GM23338 (cell line): ENCODE measurements around the gene ABCG2. TPM values are rescaled to one million over a fixed set of nuclear protein-coding genes. Genes with fewer than 3 reads are reported as not detected.

ENCODE experiments used
- ATAC-seq: fragments of 200-7000 bp; cut with Tn5 transposase; 3 replicates; pipeline ENCODE4 v1.9.1; 2020
- DNase-seq: peaks from one replicate; pipeline ENCODE4 v3.0.0-alpha.2; 2015; ENCODE audit warnings: low spot score
- H2AFZ ChIP-seq: fragments of 200-600 bp; sonication (generic); 2 replicates; pipeline ENCODE4 v1.8.0; 2016; ENCODE audit warnings: antibody characterized with exemption, mild to moderate bottlenecking, moderate library complexity
- H3F3A ChIP-seq: fragments of 200-600 bp; sonication (generic); replicated peaks from 2 replicates; pipeline ENCODE4 v1.8.0; 2017; ENCODE audit warnings: antibody characterized with exemption, mixed run types, low read depth
- H3K27ac ChIP-seq: fragments of 200-600 bp; sonication (generic); 2 replicates; pipeline ENCODE4 v1.6.1; 2016; ENCODE audit warnings: low read depth
- H3K27me3 ChIP-seq: fragments of 200-600 bp; sonication (generic); 2 replicates; pipeline ENCODE4 v1.8.0; 2016; ENCODE audit warnings: mild to moderate bottlenecking, mixed run types, moderate library complexity; ENCODE audit not compliant: insufficient read depth
- H3K36me3 ChIP-seq: fragments of 200-600 bp; sonication (generic); 2 replicates; pipeline ENCODE4 v1.8.0; 2016; ENCODE audit warnings: mild to moderate bottlenecking; ENCODE audit not compliant: insufficient read depth
- H3K4me1 ChIP-seq: fragments of 200-600 bp; sonication (generic); 2 replicates; pipeline ENCODE4 v1.8.0; 2016; ENCODE audit warnings: mild to moderate bottlenecking, moderate library complexity; ENCODE audit not compliant: insufficient read depth
- H3K4me2 ChIP-seq: fragments of 200-600 bp; sonication (generic); 2 replicates; pipeline ENCODE4 v1.7.1; 2017; ENCODE audit warnings: mixed run types
- H3K4me3 ChIP-seq: fragments of 200-600 bp; sonication (generic); 2 replicates; pipeline ENCODE4 v1.6.1; 2016; ENCODE audit warnings: mixed run types
- H3K79me2 ChIP-seq: fragments of 200-600 bp; sonication (generic); replicated peaks from 2 replicates; pipeline ENCODE4 v1.8.0; 2017; ENCODE audit warnings: mild to moderate bottlenecking; ENCODE audit not compliant: insufficient read depth
- H3K9me2 ChIP-seq: fragments of 200-600 bp; sonication (generic); 2 replicates; pipeline ENCODE4 v1.8.0; 2017; ENCODE audit not compliant: insufficient read depth
- H4K20me1 ChIP-seq: fragments of 200-600 bp; sonication (generic); replicated peaks from 2 replicates; pipeline ENCODE4 v1.8.0; 2017; ENCODE audit warnings: mild to moderate bottlenecking; ENCODE audit not compliant: insufficient read depth
- H3K27ac Mint-ChIP-seq: 2 replicates; pipeline ENCODE4 v1.8.0; 2020; ENCODE audit warnings: inconsistent platforms, mild to moderate bottlenecking, moderate library complexity, mixed read lengths
- H3K27me3 Mint-ChIP-seq: 3 replicates; pipeline ENCODE4 v1.8.0; 2022; ENCODE audit warnings: low read depth, mild to moderate bottlenecking, moderate library complexity, mixed read lengths, inconsistent platforms; ENCODE audit not compliant: insufficient read depth, poor library complexity
- H3K36me3 Mint-ChIP-seq: 3 replicates; pipeline ENCODE4 v1.8.0; 2021; ENCODE audit warnings: low read depth, mild to moderate bottlenecking, inconsistent platforms, moderate library complexity, mixed read lengths
- H3K4me1 Mint-ChIP-seq: 3 replicates; pipeline ENCODE4 v1.8.0; 2020; ENCODE audit warnings: mild to moderate bottlenecking, inconsistent platforms, mixed read lengths
- H3K4me3 Mint-ChIP-seq: 3 replicates; pipeline ENCODE4 v1.8.0; 2021; ENCODE audit warnings: moderate library complexity, mild to moderate bottlenecking, inconsistent platforms, mixed read lengths
- H3K9me3 Mint-ChIP-seq: 3 replicates; pipeline ENCODE4 v1.8.0; 2020; ENCODE audit warnings: moderate library complexity, mild to moderate bottlenecking, inconsistent platforms, mixed read lengths
- CREB1 ChIP-seq: fragments of 250-450 bp; sonication (Bioruptor Pico); IDR thresholded peaks from 2 replicates; pipeline ENCODE4 v1.5.0; 2020; ENCODE audit warnings: low read depth, mild to moderate bottlenecking, moderate library complexity
- EZH2phosphoT487 ChIP-seq: fragments of 200-600 bp; sonication (generic); IDR thresholded peaks from one replicate; pipeline ENCODE4 v1.8.1; 2018; ENCODE audit warnings: antibody characterized with exemption; ENCODE audit not compliant: unreplicated experiment
- POLR2AphosphoS5 ChIP-seq: IDR thresholded peaks from 2 replicates; pipeline ENCODE4 v1.6.1; 2016; ENCODE audit warnings: antibody characterized with exemption, low read depth
- ZNF114 ChIP-seq: fragments of 250-450 bp; sonication (Bioruptor Pico); IDR thresholded peaks from 2 replicates; pipeline ENCODE4 v1.5.0; 2020; ENCODE audit warnings: mild to moderate bottlenecking, moderate library complexity
- ZNF462 ChIP-seq: fragments of 250-450 bp; sonication (Bioruptor Pico); IDR thresholded peaks from 2 replicates; pipeline ENCODE4 v1.5.0; 2020; ENCODE audit warnings: mild to moderate bottlenecking, moderate library complexity
- polyA plus RNA-seq: library from polyadenylated mRNA; unstranded; fragments of >200 nt; fragmentation: Nextera tagmentation; extraction: Ambion mirVana; gene quantifications from 2 replicates; pipeline ENCODE4 v1.2.1, GENCODE V29; 2016
- total RNA-seq: library from RNA; depleted of rRNA; stranded (reverse); fragments of >200 nt; shearing (Covaris generic); gene quantifications from 2 replicates; pipeline ENCODE4 v1.2.3, GENCODE V29; 2014
- TF ChIP-seq, protein P1 (sequence below): IDR thresholded peaks from one replicate; pipeline ENCODE4 v1.6.1; 2018; ENCODE audit warnings: antibody characterized with exemption; ENCODE audit not compliant: unreplicated experiment

Gene ABCG2
- total and polyA plus RNA-seq, 2 experiments from 2014 or later: 1.5 to 10.6 TPM

GRCh38 chr4:88177983-88178625 is 19.7 kb upstream of the ABCG2 start:
- Mint-ChIP-seq H3K4me3 (no peak overlapping the region), H3K36me3 (peaks cover 4% of the 10 kb centered on the region; the same call in 1 of the 3 replicates), H3K27ac (peak overlapping the region; percentile 92), H3K4me1 (peaks cover 18% of the 10 kb centered on the region), H3K9me3 (no peaks in the 10 kb centered on the region), H3K27me3 (peaks cover 4% of the 10 kb centered on the region)
- TF ChIP-seq EZH2phosphoT487: no peak
- peak; percentile 79; the same call in 1 of the 2 replicates for TF ChIP-seq ZNF462 (CRISPR knock-in tag)
- TF ChIP-seq POLR2AphosphoS5: peak; percentile 39; the same call in 1 of the 2 replicates
- TF ChIP-seq, protein P1, sequence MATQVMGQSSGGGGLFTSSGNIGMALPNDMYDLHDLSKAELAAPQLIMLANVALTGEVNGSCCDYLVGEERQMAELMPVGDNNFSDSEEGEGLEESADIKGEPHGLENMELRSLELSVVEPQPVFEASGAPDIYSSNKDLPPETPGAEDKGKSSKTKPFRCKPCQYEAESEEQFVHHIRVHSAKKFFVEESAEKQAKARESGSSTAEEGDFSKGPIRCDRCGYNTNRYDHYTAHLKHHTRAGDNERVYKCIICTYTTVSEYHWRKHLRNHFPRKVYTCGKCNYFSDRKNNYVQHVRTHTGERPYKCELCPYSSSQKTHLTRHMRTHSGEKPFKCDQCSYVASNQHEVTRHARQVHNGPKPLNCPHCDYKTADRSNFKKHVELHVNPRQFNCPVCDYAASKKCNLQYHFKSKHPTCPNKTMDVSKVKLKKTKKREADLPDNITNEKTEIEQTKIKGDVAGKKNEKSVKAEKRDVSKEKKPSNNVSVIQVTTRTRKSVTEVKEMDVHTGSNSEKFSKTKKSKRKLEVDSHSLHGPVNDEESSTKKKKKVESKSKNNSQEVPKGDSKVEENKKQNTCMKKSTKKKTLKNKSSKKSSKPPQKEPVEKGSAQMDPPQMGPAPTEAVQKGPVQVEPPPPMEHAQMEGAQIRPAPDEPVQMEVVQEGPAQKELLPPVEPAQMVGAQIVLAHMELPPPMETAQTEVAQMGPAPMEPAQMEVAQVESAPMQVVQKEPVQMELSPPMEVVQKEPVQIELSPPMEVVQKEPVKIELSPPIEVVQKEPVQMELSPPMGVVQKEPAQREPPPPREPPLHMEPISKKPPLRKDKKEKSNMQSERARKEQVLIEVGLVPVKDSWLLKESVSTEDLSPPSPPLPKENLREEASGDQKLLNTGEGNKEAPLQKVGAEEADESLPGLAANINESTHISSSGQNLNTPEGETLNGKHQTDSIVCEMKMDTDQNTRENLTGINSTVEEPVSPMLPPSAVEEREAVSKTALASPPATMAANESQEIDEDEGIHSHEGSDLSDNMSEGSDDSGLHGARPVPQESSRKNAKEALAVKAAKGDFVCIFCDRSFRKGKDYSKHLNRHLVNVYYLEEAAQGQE: no peak
- TF ChIP-seq ZNF114 (CRISPR knock-in tag): peak; percentile 63; the same call in 1 of the 2 replicates
- 0 out of 2 replicates have a peak, but pooled peaks have one; percentile 31 for TF ChIP-seq CREB1 (CRISPR knock-in tag)
- H3K4me1 ChIP-seq: peaks cover 14% of the 10 kb centered on the region
- peak overlapping the region; percentile 48 for H3K27ac ChIP-seq
- ATAC-seq: peak; percentile 98
- no peak overlapping the region for H3K4me3 ChIP-seq
- H2AFZ ChIP-seq: peak overlapping the region; percentile 96
- H3K27me3 ChIP-seq: no peaks in the 10 kb centered on the region
- H3K79me2 ChIP-seq: no peaks in the 10 kb centered on the region
- H3K9me2 ChIP-seq: 0 out of 2 replicates have a peak, but pooled peaks cover 4% of the 10 kb centered on the region
- peak overlapping the region; percentile 58 for H3K4me2 ChIP-seq
- H3K36me3 ChIP-seq: no peaks in the 10 kb centered on the region
- H3F3A ChIP-seq: no peaks in the 10 kb centered on the region
- H4K20me1 ChIP-seq: no peaks in the 10 kb centered on the region
- peak; percentile 93 for DNase-seq
